CD1c-positive myeloid dendritic cell (primary cell): ENCODE results near the gene AHDC1.
"Not testable (repeated sequence)": the region's sequence is repeated elsewhere in the genome, so short reads cannot be mapped to it uniquely, and the experiment has no call there.

Experiments
- DNase-seq: peaks from one replicate; pipeline ENCODE4 v3.0.0-alpha.2; 2016; ENCODE audit errors: extremely low spot score

AHDC1 gene

GRCh38 chr1:27603681-27604578, at the start of gene AHDC1:
Gene AHDC1, minus strand, starts transcription at chr1:27604144. Its CDS starts 52,029 bp downstream, at chr1:27552115.
- DNase-seq, result peak; percentile 93

- DNase-seq, result peak; percentile 35
Observed at GRCh38 chr1:27652111-27652864, 48.3 kb upstream of the AHDC1 start.

GRCh38 chr1:27650539-27651175, 46.7 kb upstream of the AHDC1 start:
- peak; percentile 88 for DNase-seq

GRCh38 chr1:27650171-27650538, 46.2 kb upstream of the AHDC1 start:
- DNase-seq, result no peak

- DNase-seq, result no peak
Observed at GRCh38 chr1:27649306-27649635, 45.3 kb upstream of the AHDC1 start.

GRCh38 chr1:27648602-27649305, 44.8 kb upstream of the AHDC1 start:
- DNase-seq, result no peak

- no peak for DNase-seq
Observed at GRCh38 chr1:27647328-27647727, 43.4 kb upstream of the AHDC1 start.

GRCh38 chr1:27646676-27647075, 42.7 kb upstream of the AHDC1 start:
- no peak for DNase-seq

GRCh38 chr1:27645071-27645415, 41.1 kb upstream of the AHDC1 start:
- no peak for DNase-seq

GRCh38 chr1:27644369-27645070, 40.6 kb upstream of the AHDC1 start:
- DNase-seq, result no peak

- peak; percentile 67 for DNase-seq
Observed at GRCh38 chr1:27643600-27644368, 39.8 kb upstream of the AHDC1 start.

GRCh38 chr1:27640514-27640913, 36.6 kb upstream of the AHDC1 start:
- not testable (repeated sequence) for DNase-seq

GRCh38 chr1:27638805-27639204, 34.9 kb upstream of the AHDC1 start:
- DNase-seq, result no peak

- no peak for DNase-seq
Observed at GRCh38 chr1:27638047-27638734, 34.2 kb upstream of the AHDC1 start.

GRCh38 chr1:27635396-27636142, 31.6 kb upstream of the AHDC1 start:
- no peak for DNase-seq

- peak; percentile 83 for DNase-seq
Observed at GRCh38 chr1:27634985-27635367, 31.0 kb upstream of the AHDC1 start, which contains the start of gene FGR. Gene FGR, minus strand, starts transcription at chr1:27635185. Its CDS starts 11,269 bp downstream, at chr1:27623916.

GRCh38 chr1:27634177-27634984, 30.4 kb upstream of the AHDC1 start:
- peak; percentile 82 for DNase-seq

GRCh38 chr1:27633640-27634176, 29.8 kb upstream of the AHDC1 start:
- no peak for DNase-seq
